HG02763 (cell line): ENCODE results near the gene TTLL7.
A peak's percentile ranks its signal among the peaks of the same experiment; 100 is the strongest.

Experiments used
- ATAC-seq: cut with Tn5 transposase; IDR thresholded peaks from one replicate; pipeline ENCODE4 v1.9.1; 2021; ENCODE audit warnings: mild to moderate bottlenecking, moderate library complexity; ENCODE audit not compliant: unreplicated experiment

The TTLL7 gene

GRCh38 chr1:83998498-83999315, at the start of gene TTLL7:
Gene TTLL7 (minus strand): TSS chr1:83999132. CDS start chr1:83952211, 46,921 bp downstream.
- peak; percentile 88 for ATAC-seq

- no peak for ATAC-seq
These were observed 43.5 kb upstream of the TTLL7 start for GRCh38 chr1:84042461-84042860.

- no peak for ATAC-seq
These were observed 39.1 kb upstream of the TTLL7 start for GRCh38 chr1:84037758-84038611.

GRCh38 chr1:84031802-84032327, 32.9 kb upstream of the TTLL7 start:
- ATAC-seq = no peak

- no peak for ATAC-seq
These were observed 28.4 kb upstream of the TTLL7 start for GRCh38 chr1:84027368-84027767.

GRCh38 chr1:84025966-84026365, 27.0 kb upstream of the TTLL7 start:
- no peak for ATAC-seq

GRCh38 chr1:84021822-84022221, 22.9 kb upstream of the TTLL7 start:
- ATAC-seq = no peak

GRCh38 chr1:84020151-84020550, 21.2 kb upstream of the TTLL7 start:
- ATAC-seq = no peak

GRCh38 chr1:84019217-84019616, 20.3 kb upstream of the TTLL7 start:
- no peak for ATAC-seq

- no peak for ATAC-seq
These were observed 14.8 kb upstream of the TTLL7 start for GRCh38 chr1:84013708-84014107.

GRCh38 chr1:84012018-84012417, 13.1 kb upstream of the TTLL7 start:
- ATAC-seq = no peak

GRCh38 chr1:84010136-84010535, 11.2 kb upstream of the TTLL7 start:
- no peak for ATAC-seq

- ATAC-seq = no peak
These were observed 9.7 kb upstream of the TTLL7 start for GRCh38 chr1:84008631-84009030.

GRCh38 chr1:84006591-84006990, 7.7 kb upstream of the TTLL7 start:
- ATAC-seq = no peak

GRCh38 chr1:84001501-84001900, 2.6 kb upstream of the TTLL7 start:
- ATAC-seq = no peak

GRCh38 chr1:84000954-84001495, 2.1 kb upstream of the TTLL7 start:
- no peak for ATAC-seq

GRCh38 chr1:84000196-84000885, 1.4 kb upstream of the TTLL7 start:
- no peak for ATAC-seq

- ATAC-seq = peak; percentile 83
These were observed 436 bp upstream of the TTLL7 start for GRCh38 chr1:83999316-83999819.

GRCh38 chr1:83998205-83998497, 781 bp downstream of the TTLL7 start:
- no peak for ATAC-seq

GRCh38 chr1:83997631-83998030, 1.3 kb downstream of the TTLL7 start:
- ATAC-seq = no peak

GRCh38 chr1:83996621-83997020, 2.3 kb downstream of the TTLL7 start:
- no peak for ATAC-seq
